Esophagus muscularis mucosa (tissue), 4 donors: ENCODE measurements around the gene SLC35F3. TPM values are rescaled to one million over a fixed set of nuclear protein-coding genes. Genes with fewer than 3 reads are reported as not detected.

ENCODE experiments used
- DNase-seq: peaks from one replicate; pipeline ENCODE4 v3.0.0-alpha.2; 2017; ENCODE audit errors: extremely low spot score
- H3K27ac ChIP-seq, 4 donors: fragments of 200-600 bp; sonication (generic); replicated peaks in 1 of 4; 1 replicate in 3 of 4; 2 replicates in 1 of 4; pipeline ENCODE4 v1.5.1; 2016 to 2019; ENCODE audit warnings: mild to moderate bottlenecking in 1 of 4
- H3K27me3 ChIP-seq, 4 donors: fragments of 200-600 bp; sonication (generic); one replicate each; pipeline versions ENCODE4 v1.5.1 to v1.6.0; 2016 to 2019
- H3K36me3 ChIP-seq, 4 donors: fragments of 200-600 bp; sonication (generic); one replicate each; pipeline ENCODE4 v1.5.1; 2016 to 2019
- H3K4me1 ChIP-seq, 4 donors: fragments of 200-600 bp; sonication (generic); one replicate each; pipeline ENCODE4 v1.5.1; 2016 to 2019
- H3K4me3 ChIP-seq, 4 donors: fragments of 200-600 bp; sonication (generic); 1 replicate in 2 of 4; 2 replicates in 2 of 4; pipeline ENCODE4 v1.5.1; 2016 to 2019; ENCODE audit warnings: mild to moderate bottlenecking in 4 of 4, moderate library complexity in 1 of 4
- H3K9me3 ChIP-seq, 4 donors: fragments of 200-600 bp; sonication (generic); 1 replicate in 3 of 4; 2 replicates in 1 of 4; pipeline ENCODE4 v1.5.1; 2016 to 2019
- CTCF ChIP-seq, 3 experiments: fragments of 200-600 bp in 2 of 3; fragments of 450-650 bp in 1 of 3; sonication (generic) in 2 of 3; IDR thresholded peaks; one replicate each; pipeline ENCODE4 v1.5.1; 2017 to 2019; ENCODE audit warnings: antibody characterized with exemption in 3 of 3, mild to moderate bottlenecking in 2 of 3, moderate library complexity in 1 of 3
- EP300 ChIP-seq: sonication (generic); formaldehyde crosslinking; IDR thresholded peaks from one replicate; pipeline ENCODE4 v1.6.1; 2017; ENCODE audit warnings: antibody characterized with exemption
- POLR2A ChIP-seq: fragments of 450-650 bp; IDR thresholded peaks from one replicate; pipeline ENCODE4 v1.6.1; 2017; ENCODE audit warnings: antibody characterized with exemption, moderate library complexity, mild to moderate bottlenecking, low read depth
- POLR2AphosphoS5 ChIP-seq, 2 donors: sonication (generic); formaldehyde crosslinking; IDR thresholded peaks; one replicate each; pipeline ENCODE4 v1.6.1; 2017; ENCODE audit warnings: antibody characterized with exemption in 2 of 2
- WGBS: methylation state at CpG from one replicate; pipeline ENCODE4 v1.1.5; 2018; 5-methylcytosine and 5-hydroxymethylcytosine counted together
- intact Hi-C: fragments of 100-400 bp; cut with DNase I; formaldehyde crosslinking; loops from one replicate; pipeline ENCODE4 v1.15.1; 2023
- total RNA-seq, 4 donors: library from RNA; depleted of rRNA; stranded (reverse); fragments of >200 nt; gene quantifications; one replicate each; pipeline versions ENCODE4 v1.1.0 to v1.2.1, GENCODE V29; 2016

The SLC35F3 gene
- total RNA-seq, 4 donors from 2014 or later = 0.34 TPM; not detected in 3

DNA sequence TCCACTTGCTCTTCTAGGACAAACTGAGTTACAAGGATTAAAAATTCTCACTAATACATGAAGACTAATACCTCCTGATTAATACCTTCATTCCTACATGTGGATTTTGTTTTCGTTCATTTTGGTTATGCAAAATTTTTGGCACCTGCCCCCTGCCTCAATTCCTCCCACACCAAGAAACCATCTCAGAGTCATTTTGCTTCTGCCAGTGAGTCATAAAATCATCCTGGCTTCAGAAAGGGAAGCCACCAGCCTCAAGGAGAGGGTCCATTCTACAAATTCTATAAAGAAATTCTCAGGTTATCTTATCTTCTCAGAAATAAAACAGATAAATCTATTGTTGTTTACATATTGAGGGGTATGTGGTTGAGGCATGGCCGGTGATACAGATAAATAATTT lies 365.6 kb downstream of the SLC35F3 start:
- intact Hi-C loops = no loop called here
- 84% methylated on average over 2 of the region's 2 CpGs for WGBS
- TF ChIP-seq POLR2AphosphoS5 (IDR thresholded peaks at IDR 0.05) (no peak), EP300 (no peak), CTCF (IDR thresholded peaks at IDR 0.05) (no peak), POLR2A (no peak)
- H3K4me1 ChIP-seq = no peaks in the 10 kb centered on the region
- no peak overlapping the region for H3K4me3 ChIP-seq
- H3K36me3 ChIP-seq = no peaks in the 10 kb centered on the region
- no peaks in the 10 kb centered on the region for H3K9me3 ChIP-seq
- peaks cover 0 to 13% (median 0%) of the 10 kb centered on the region in 4 donors for H3K27me3 ChIP-seq
- DNase-seq = no peak
- no peak overlapping the region for H3K27ac ChIP-seq

- WGBS = 87% methylated on average over 6 of the region's 6 CpGs
- Histone ChIP-seq H3K27ac (no peak overlapping the region), H3K27me3 (peaks cover 0 to 13% (median 0%) of the 10 kb centered on the region in 4 donors), H3K4me3 (no peak overlapping the region), H3K9me3 (no peaks in the 10 kb centered on the region), H3K4me1 (no peaks in the 10 kb centered on the region), H3K36me3 (no peaks in the 10 kb centered on the region)
- intact Hi-C loops = no loop called here
- TF ChIP-seq POLR2AphosphoS5 (IDR thresholded peaks at IDR 0.05) (no peak), EP300 (no peak), POLR2A (no peak), CTCF (IDR thresholded peaks at IDR 0.05) (no peak)
- no peak for DNase-seq
Measured at GRCh38 chr1:234270581-234271242, 366.2 kb downstream of the SLC35F3 start.

DNA sequence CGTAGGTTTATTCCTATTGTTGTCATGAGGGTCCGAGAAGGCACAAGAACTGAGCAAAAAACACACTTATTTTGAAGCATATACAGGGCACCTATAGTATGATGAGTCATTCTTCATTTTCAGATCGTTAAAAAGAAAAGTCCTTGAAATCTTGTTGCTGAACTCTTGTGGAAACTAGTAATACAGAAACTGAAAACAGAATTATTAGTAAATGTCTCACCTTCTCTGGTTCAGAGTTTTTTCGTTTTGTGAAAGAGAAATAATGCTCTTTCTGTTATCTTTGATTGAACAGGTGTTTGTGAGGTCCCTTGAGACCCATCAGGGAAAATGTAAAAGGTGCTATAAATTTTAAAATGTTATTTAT lies 366.7 kb downstream of the SLC35F3 start:
- intact Hi-C loops = no loop called here
- H3K9me3 ChIP-seq = no peaks in the 10 kb centered on the region
- TF ChIP-seq POLR2A (no peak), POLR2AphosphoS5 (IDR thresholded peaks at IDR 0.05) (no peak), CTCF (IDR thresholded peaks at IDR 0.05) (no peak), EP300 (no peak)
- no peaks in the 10 kb centered on the region for H3K36me3 ChIP-seq
- WGBS = 77% methylated on average over 4 of the region's 4 CpGs
- no peak for DNase-seq
- H3K4me3 ChIP-seq = no peak overlapping the region
- no peak overlapping the region for H3K27ac ChIP-seq
- no peaks in the 10 kb centered on the region for H3K4me1 ChIP-seq
- peaks cover 0 to 13% (median 0%) of the 10 kb centered on the region in 4 donors for H3K27me3 ChIP-seq

GRCh38 chr1:234272656-234273312 lies 368.3 kb downstream of the SLC35F3 start:
- no peak overlapping the region for H3K27ac ChIP-seq
- intact Hi-C loops = no loop called here
- WGBS = 80% methylated on average over 9 of the region's 9 CpGs
- no peaks in the 10 kb centered on the region for H3K4me1 ChIP-seq
- DNase-seq = no peak
- TF ChIP-seq CTCF (IDR thresholded peaks at IDR 0.05) (no peak), POLR2AphosphoS5 (IDR thresholded peaks at IDR 0.05) (no peak), POLR2A (no peak), EP300 (no peak)
- no peaks in the 10 kb centered on the region for H3K36me3 ChIP-seq
- H3K27me3 ChIP-seq = peaks cover 0 to 13% (median 0%) of the 10 kb centered on the region in 4 donors
- H3K9me3 ChIP-seq = no peaks in the 10 kb centered on the region
- no peak overlapping the region for H3K4me3 ChIP-seq

GRCh38 chr1:234273981-234274380 lies 369.5 kb downstream of the SLC35F3 start:
- Histone ChIP-seq H3K4me1 (no peaks in the 10 kb centered on the region), H3K36me3 (no peaks in the 10 kb centered on the region), H3K27me3 (peaks cover 0 to 13% (median 0%) of the 10 kb centered on the region in 4 donors), H3K4me3 (no peak overlapping the region), H3K27ac (no peak overlapping the region), H3K9me3 (no peaks in the 10 kb centered on the region)
- no peak for DNase-seq
- TF ChIP-seq EP300 = no peak
- no peak for TF ChIP-seq CTCF (IDR thresholded peaks at IDR 0.05)
- no peak for TF ChIP-seq POLR2AphosphoS5 (IDR thresholded peaks at IDR 0.05)
- TF ChIP-seq POLR2A = no peak
- intact Hi-C loops = no loop called here
- WGBS = 88% methylated on average over 6 of the region's 6 CpGs
